HepG2 (cell line): Measurements from ENCODE around the gene MGA. TPM values are rescaled to one million over a fixed set of nuclear protein-coding genes. Genes with fewer than 3 reads are reported as not detected.
A peak's percentile ranks its signal among the peaks of the same experiment; 100 is the strongest.

Source experiments
- IRF2 ChIP-seq: IDR thresholded peaks from 2 replicates; pipeline ENCODE4 v1.6.1; 2018; ENCODE audit warnings: missing genetic modification reagents, missing compliant biosample characterization
- MTA3 ChIP-seq: sonication (generic); formaldehyde crosslinking; IDR thresholded peaks from 2 replicates; pipeline ENCODE4 v1.4.0; 2020; ENCODE audit warnings: missing genetic modification reagents
- RARG ChIP-seq: sonication (generic); formaldehyde crosslinking; IDR thresholded peaks from 2 replicates; pipeline ENCODE4 v1.4.0; 2020; ENCODE audit warnings: low read depth, mild to moderate bottlenecking, missing genetic modification reagents
- RCOR2 ChIP-seq: IDR thresholded peaks from 2 replicates; pipeline ENCODE4 v1.6.1; 2016; ENCODE audit warnings: missing biosample characterization, missing genetic modification reagents
- SIN3B ChIP-seq: fragments of 150-350 bp; IDR thresholded peaks from 2 replicates; pipeline ENCODE4 v1.6.1; 2014; ENCODE audit warnings: low read length
- TCF7 ChIP-seq: sonication (generic); IDR thresholded peaks from 2 replicates; pipeline ENCODE4 v1.6.1; 2016; ENCODE audit warnings: antibody characterized with exemption, low read depth
- ZNF292 ChIP-seq: sonication (generic); formaldehyde crosslinking; IDR thresholded peaks from 2 replicates; pipeline ENCODE4 v1.8.1; 2022; ENCODE audit warnings: mild to moderate bottlenecking, low read depth, missing genetic modification reagents, borderline replicate concordance
- ZNF441 ChIP-seq: sonication (generic); formaldehyde crosslinking; IDR thresholded peaks from 2 replicates; pipeline ENCODE4 v1.7.0; 2021; ENCODE audit warnings: missing genetic modification reagents, borderline replicate concordance
- ZNF513 ChIP-seq: sonication (generic); formaldehyde crosslinking; conservative IDR thresholded peaks from 2 replicates; pipeline ENCODE4 v1.5.0; 2020; ENCODE audit warnings: missing genetic modification reagents
- polyA plus RNA-seq, 8 experiments: library from polyadenylated mRNA; depleted of rRNA in 3 of 8; stranded (reverse) in 7 of 8; unstranded in 1 of 8; fragments of >200 nt; fragmentation: Illumina TruSeq in 4 of 8; extraction: Trizol in 4 of 8; gene quantifications; 2 replicates each; pipeline versions ENCODE4 v1.2.1 to v1.2.3, GENCODE V29; 2011 to 2016; ENCODE audit warnings: low read depth in 4 of 8, missing spikeins in 1 of 8, mixed read lengths in 1 of 8; ENCODE audit not compliant: insufficient read depth in 1 of 8
- total RNA-seq, 5 experiments: library from RNA; depleted of rRNA; stranded (reverse); fragments of >200 nt; fragmentation: Illumina TruSeq; extraction: Trizol; gene quantifications; 2 replicates each; pipeline ENCODE4 v1.2.3, GENCODE V29; 2016; ENCODE audit warnings: low read depth in 1 of 5
- TF ChIP-seq, protein P1 (sequence below): IDR thresholded peaks from 2 replicates; pipeline ENCODE4 v1.6.1; 2016
- TF ChIP-seq, protein P2 (sequence below), 2 experiments: sonication (generic) in 1 of 2; formaldehyde crosslinking in 1 of 2; IDR thresholded peaks; 2 replicates each; pipeline versions ENCODE4 v1.6.1 to v1.9.0; 2014 to 2022; ENCODE audit warnings: antibody characterized with exemption in 1 of 2, borderline replicate concordance in 1 of 2, inconsistent platforms in 1 of 2, low read depth in 1 of 2, missing genetic modification reagents in 1 of 2
- TF ChIP-seq, protein P3 (sequence below): sonication (generic); formaldehyde crosslinking; IDR thresholded peaks from 2 replicates; pipeline ENCODE4 v1.5.1; 2020; ENCODE audit warnings: mild to moderate bottlenecking, missing genetic modification reagents, moderate library complexity

MGA gene
- total and polyA plus RNA-seq, 2 of the 13 experiments (the other 11 are each of a cell fraction or from before 2014, with no cell fraction given) = 5.3 to 59.0 TPM

DNA sequence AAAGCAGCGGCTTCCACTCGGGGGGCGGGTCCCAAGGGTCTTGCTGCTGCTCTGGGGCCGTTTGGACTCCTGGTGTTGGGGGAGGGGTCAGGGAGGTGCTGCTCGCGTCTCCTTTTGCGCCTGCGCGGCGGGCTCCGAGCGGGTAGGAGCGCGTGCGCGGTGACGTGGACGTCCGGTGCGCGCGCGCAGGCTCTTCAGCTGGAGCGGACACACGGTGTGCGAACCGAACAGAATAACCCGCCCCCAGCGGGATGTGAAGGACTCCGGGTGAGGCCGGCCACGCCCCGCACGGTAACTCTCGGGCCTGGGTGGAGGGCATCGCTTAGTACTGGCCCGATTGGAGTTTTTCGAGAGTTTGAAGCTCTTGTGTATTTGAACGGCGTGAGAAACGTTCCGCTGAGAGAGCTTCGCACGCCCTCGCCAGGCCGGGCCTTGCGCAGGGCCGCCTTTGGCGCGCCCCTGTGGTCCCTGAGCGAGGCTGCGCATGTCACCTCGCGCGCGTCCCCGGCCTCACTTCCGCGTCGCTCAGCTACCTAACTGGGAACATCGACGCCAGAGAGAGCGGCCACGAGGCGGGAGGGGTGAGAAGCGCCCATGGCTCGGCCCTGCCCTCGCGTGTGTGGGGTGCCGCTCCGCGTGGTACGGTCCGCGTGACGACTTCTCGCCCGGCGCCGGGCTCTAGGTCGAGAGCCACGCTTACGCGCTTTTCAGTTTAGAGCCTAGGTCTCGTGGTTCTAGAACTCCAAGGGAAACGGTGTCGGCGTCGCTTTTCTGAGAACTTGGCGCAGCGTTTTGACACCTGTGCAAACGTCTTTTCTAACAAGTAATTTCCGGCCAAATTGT is at the start of gene MGA (continued):
- TF ChIP-seq, protein P1, sequence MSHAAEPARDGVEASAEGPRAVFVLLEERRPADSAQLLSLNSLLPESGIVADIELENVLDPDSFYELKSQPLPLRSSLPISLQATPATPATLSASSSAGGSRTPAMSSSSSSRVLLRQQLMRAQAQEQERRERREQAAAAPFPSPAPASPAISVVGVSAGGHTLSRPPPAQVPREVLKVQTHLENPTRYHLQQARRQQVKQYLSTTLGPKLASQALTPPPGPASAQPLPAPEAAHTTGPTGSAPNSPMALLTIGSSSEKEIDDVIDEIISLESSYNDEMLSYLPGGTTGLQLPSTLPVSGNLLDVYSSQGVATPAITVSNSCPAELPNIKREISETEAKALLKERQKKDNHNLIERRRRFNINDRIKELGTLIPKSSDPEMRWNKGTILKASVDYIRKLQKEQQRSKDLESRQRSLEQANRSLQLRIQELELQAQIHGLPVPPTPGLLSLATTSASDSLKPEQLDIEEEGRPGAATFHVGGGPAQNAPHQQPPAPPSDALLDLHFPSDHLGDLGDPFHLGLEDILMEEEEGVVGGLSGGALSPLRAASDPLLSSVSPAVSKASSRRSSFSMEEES = no peak
- TF ChIP-seq TCF7 (no peak), MTA3 (no peak), IRF2 (CRISPR knock-in tag) (0 out of 2 replicates have a peak, but pooled peaks have one; percentile 46), RCOR2 (CRISPR knock-in tag) (no peak; the same call in 1 of the 2 replicates), ZNF292 (CRISPR knock-in tag) (peak; percentile 13; the same call in 1 of the 2 replicates), SIN3B (no peak), ZNF513 (no peak), ZNF441 (CRISPR knock-in tag) (peak; percentile 78; the same call in 1 of the 2 replicates), RARG (CRISPR knock-in tag) (no peak)
- TF ChIP-seq, protein P2, sequence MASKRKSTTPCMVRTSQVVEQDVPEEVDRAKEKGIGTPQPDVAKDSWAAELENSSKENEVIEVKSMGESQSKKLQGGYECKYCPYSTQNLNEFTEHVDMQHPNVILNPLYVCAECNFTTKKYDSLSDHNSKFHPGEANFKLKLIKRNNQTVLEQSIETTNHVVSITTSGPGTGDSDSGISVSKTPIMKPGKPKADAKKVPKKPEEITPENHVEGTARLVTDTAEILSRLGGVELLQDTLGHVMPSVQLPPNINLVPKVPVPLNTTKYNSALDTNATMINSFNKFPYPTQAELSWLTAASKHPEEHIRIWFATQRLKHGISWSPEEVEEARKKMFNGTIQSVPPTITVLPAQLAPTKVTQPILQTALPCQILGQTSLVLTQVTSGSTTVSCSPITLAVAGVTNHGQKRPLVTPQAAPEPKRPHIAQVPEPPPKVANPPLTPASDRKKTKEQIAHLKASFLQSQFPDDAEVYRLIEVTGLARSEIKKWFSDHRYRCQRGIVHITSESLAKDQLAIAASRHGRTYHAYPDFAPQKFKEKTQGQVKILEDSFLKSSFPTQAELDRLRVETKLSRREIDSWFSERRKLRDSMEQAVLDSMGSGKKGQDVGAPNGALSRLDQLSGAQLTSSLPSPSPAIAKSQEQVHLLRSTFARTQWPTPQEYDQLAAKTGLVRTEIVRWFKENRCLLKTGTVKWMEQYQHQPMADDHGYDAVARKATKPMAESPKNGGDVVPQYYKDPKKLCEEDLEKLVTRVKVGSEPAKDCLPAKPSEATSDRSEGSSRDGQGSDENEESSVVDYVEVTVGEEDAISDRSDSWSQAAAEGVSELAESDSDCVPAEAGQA (IDR thresholded peaks at IDR 0.05; ENCODE audit: low read depth) = 0 out of 2 replicates have a peak, but pooled peaks have one; percentile 13
- TF ChIP-seq, protein P2 (CRISPR knock-in tag; IDR thresholded peaks at IDR 0.05; ENCODE audit: borderline replicate concordance) = 0 out of 2 replicates have a peak, but pooled peaks have one; percentile 48
- TF ChIP-seq, protein P3, sequence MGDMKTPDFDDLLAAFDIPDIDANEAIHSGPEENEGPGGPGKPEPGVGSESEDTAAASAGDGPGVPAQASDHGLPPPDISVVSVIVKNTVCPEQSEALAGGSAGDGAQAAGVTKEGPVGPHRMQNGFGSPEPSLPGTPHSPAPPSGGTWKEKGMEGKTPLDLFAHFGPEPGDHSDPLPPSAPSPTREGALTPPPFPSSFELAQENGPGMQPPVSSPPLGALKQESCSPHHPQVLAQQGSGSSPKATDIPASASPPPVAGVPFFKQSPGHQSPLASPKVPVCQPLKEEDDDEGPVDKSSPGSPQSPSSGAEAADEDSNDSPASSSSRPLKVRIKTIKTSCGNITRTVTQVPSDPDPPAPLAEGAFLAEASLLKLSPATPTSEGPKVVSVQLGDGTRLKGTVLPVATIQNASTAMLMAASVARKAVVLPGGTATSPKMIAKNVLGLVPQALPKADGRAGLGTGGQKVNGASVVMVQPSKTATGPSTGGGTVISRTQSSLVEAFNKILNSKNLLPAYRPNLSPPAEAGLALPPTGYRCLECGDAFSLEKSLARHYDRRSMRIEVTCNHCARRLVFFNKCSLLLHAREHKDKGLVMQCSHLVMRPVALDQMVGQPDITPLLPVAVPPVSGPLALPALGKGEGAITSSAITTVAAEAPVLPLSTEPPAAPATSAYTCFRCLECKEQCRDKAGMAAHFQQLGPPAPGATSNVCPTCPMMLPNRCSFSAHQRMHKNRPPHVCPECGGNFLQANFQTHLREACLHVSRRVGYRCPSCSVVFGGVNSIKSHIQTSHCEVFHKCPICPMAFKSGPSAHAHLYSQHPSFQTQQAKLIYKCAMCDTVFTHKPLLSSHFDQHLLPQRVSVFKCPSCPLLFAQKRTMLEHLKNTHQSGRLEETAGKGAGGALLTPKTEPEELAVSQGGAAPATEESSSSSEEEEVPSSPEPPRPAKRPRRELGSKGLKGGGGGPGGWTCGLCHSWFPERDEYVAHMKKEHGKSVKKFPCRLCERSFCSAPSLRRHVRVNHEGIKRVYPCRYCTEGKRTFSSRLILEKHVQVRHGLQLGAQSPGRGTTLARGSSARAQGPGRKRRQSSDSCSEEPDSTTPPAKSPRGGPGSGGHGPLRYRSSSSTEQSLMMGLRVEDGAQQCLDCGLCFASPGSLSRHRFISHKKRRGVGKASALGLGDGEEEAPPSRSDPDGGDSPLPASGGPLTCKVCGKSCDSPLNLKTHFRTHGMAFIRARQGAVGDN = peak; percentile 99
